ENCODE measurements around the gene S1PR1.

The S1PR1 gene

GRCh38 chr1:101278845-101279244 is 42.0 kb downstream of the S1PR1 start:
- in situ Hi-C loops (cut with MboI; ENCODE audit: low sequenced_read_pairs): no loop called here

DNA sequence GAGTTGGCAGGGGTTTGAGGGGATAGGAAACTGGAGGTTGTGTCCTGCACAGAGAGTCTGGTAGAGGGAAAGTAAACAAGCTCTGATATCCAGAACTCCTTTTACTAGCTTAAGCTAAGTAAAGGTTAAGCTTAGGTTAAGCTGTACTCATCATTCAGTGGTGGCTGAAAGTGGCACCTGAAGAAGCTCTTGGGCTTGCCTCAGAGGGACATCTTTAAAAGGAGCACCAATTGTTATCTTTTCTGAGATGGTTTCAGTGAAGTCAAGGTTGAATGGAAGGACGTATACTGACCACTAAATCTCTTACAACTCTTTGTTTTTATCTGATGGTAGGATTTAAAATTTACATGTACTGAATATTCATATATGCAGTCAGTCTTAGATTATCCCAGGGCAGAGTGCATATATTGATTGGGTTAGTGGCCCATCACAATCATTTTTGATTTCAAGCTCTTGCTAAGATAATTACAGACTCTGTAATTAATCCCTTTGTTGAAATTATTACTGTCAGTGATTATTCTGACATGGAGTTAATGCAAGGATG is 43.3 kb downstream of the S1PR1 start:
- in situ Hi-C loops (cut with MboI; ENCODE audit: low sequenced_read_pairs): loop anchor here (10.0 kb wide), 1 partner anchor 355 kb away; no protein-coding TSS in a partner anchor

- in situ Hi-C loops (cut with MboI; ENCODE audit: low sequenced_read_pairs): loop anchor here (10.0 kb wide), 1 partner anchor 356 kb away; no protein-coding TSS in a partner anchor
These were observed 44.3 kb downstream of the S1PR1 start for GRCh38 chr1:101280942-101281654.

DNA sequence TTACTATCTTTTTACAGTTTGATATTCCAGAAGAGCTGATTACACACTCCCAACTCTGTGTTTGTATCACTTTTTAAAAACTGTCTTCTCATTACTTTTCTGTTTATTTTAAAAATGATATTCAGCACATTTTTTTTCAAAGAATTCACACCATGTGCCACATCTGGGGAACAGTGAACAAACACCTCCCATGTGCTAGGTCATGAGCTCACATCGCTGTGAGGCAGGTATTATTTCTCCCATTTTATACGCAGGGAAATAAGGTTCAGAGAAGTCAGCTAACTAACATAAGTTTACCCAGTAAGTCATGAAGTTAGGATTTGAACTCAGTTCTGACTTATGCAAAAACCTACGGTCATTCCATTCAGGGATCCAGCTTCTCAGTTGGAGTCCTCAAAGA is 44.9 kb downstream of the S1PR1 start:
- in situ Hi-C loops (cut with MboI; ENCODE audit: low sequenced_read_pairs): loop anchor here (10.0 kb wide), 1 partner anchor 357 kb away; no protein-coding TSS in a partner anchor

- in situ Hi-C loops (cut with MboI; ENCODE audit: low sequenced_read_pairs): loop anchor here (10.0 kb wide), 1 partner anchor 358 kb away; no protein-coding TSS in a partner anchor
These were observed 45.7 kb downstream of the S1PR1 start for GRCh38 chr1:101282314-101283038.

GRCh38 chr1:101283443-101283842 is 46.6 kb downstream of the S1PR1 start:
- in situ Hi-C loops (cut with MboI; ENCODE audit: low sequenced_read_pairs): loop anchor here (10.0 kb wide), 1 partner anchor 359 kb away; no protein-coding TSS in a partner anchor

DNA sequence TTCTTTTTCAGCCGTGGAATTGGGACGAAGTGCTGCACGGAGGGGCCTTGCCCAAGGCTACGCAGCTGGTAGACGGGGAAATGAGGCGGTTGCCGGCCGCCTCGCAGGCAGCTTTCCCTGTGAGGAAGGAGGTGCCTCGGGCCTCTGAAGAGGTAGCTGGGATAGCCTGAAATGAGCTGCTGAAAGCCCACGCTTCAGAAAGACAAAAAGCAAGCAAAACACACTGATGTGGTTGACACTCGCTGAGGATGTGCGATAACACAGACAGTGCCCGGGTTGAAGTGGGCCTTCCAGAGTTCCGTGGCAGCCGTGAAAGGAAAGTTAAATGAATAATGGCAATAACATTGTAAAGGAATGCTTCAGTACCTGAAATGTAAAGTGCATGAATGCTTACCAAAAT is 47.2 kb downstream of the S1PR1 start:
- in situ Hi-C loops (cut with MboI; ENCODE audit: low sequenced_read_pairs): loop anchor here (10.0 kb wide), 1 partner anchor 359 kb away; no protein-coding TSS in a partner anchor

DNA sequence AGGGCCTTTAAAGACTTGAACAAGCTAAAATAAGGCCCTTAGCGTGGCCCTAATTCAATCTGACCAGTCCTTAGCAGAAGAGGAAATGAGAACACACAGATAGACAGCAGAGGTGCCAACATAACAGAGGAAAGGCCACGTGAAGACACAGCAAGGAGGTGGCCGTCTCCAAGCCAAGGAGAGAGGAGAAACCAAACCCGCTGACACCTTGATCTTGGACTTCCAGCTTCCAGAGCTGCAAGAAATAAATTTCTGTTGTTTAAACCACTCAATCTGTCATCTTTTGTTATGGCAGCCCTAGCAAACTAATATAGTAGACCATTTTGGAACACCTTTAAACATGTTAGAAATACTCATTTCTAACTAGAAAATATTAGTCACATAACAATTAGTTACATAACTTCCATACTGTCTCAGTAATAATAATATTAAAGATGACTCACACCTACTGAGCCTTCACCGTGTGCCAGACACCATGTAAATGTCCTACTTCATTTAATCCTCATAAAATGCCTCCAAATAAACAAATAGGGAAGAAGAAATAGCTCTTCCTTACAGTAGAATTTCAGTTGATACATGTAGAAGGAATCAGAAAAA is 47.9 kb downstream of the S1PR1 start:
- in situ Hi-C loops (cut with MboI; ENCODE audit: low sequenced_read_pairs): loop anchor here (10.0 kb wide), 1 partner anchor 360 kb away; no protein-coding TSS in a partner anchor

- in situ Hi-C loops (cut with MboI; ENCODE audit: low sequenced_read_pairs): loop anchor here (10.0 kb wide), 1 partner anchor 361 kb away; no protein-coding TSS in a partner anchor
These were observed 49.2 kb downstream of the S1PR1 start for GRCh38 chr1:101285922-101286570.

DNA sequence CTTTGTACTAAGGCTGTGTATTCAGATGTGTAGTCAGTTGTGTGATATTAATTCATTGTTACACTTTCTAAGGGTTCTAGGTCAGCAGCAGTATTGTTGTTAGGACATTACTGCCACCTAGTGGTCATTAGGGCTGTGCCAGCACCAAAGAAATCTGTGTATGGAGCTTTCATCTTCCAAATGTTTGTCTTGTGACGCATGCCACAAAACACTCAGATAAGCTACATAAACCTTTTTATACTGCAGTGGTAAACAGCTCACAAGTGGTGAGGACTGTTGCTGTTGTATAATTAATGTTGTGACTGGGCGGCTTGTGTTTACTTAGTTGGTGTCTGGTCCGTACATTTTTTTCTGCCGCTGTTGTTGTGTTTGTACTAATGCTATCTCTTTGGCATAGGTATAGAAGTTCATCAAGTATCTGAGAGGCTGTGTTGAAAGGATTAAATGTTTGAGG is 51.7 kb downstream of the S1PR1 start:
- in situ Hi-C loops (cut with MboI; ENCODE audit: low sequenced_read_pairs): loop anchor here (10.0 kb wide), 1 partner anchor 364 kb away; no protein-coding TSS in a partner anchor

GRCh38 chr1:101290119-101290921 is 53.5 kb downstream of the S1PR1 start:
- in situ Hi-C loops (cut with MboI; ENCODE audit: low sequenced_read_pairs): no loop called here
